Fibroblast of villous mesenchyme (primary cell): ENCODE data around the gene SLC6A1. TPM values are rescaled to one million over a fixed set of nuclear protein-coding genes. Genes with fewer than 3 reads are reported as not detected.
A peak's percentile ranks its signal among the peaks of the same experiment; 100 is the strongest.
"Not testable (repeated sequence)": the region's sequence is repeated elsewhere in the genome, so short reads cannot be mapped to it uniquely, and the experiment has no call there.

Source experiments
- DNase-seq: peaks from one replicate; pipeline ENCODE4 v3.0.0-alpha.2; 2010; ENCODE audit warnings: low read depth
- H3K4me3 ChIP-seq: 2 replicates; pipeline ENCODE4 v1.5.1; 2011; ENCODE audit warnings: low read depth, mild to moderate bottlenecking, low read length
- total RNA-seq: library from RNA; depleted of rRNA; stranded (reverse); fragments of >200 nt; gene quantifications from 2 replicates; pipeline ENCODE4 v1.2.3, GENCODE V29; 2012
- TF ChIP-seq, protein P1 (sequence below): IDR thresholded peaks from 2 replicates; pipeline ENCODE4 v1.5.1; 2012; ENCODE audit warnings: low read depth, mild to moderate bottlenecking, low read length; ENCODE audit not compliant: insufficient read depth

The SLC6A1 gene
- total RNA-seq, 1 donor = not detected

DNA sequence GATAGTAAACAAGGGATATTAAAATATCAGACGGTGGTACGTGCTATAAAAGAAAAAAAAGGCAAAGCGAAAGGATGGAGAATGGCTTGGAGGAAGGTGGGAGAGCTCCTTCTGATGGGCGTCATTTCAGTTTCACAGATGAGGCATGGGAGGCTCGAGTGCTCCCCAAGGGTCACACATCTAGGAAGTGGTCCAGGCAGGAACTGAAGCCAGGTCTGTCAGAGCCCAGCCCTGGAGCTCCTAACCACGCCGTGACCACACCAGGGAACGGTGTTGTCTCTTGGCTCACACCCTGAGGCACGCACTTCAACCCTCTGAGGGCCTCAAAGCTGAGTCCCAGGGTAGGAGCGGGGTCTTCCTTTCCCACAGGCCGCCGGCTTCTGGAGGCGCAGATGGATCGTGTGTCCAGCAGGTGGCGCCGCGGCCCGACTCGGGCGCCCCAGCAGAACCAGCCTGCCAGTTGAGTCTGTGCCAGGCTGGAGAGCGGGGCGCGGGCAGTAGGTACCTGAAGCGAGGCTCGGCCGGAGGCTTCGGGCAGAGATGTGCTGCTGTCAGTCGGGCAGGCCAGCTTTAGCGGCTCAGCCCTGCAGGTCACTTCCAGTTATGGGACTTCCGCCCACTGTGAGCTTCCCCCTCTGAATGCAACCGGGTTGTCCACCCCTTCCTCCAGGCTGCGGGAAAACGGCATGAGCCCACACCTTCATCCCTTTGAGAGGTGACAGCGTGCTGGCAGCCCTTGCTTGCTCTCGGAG, 68.1 kb downstream of the SLC6A1 start:
- TF ChIP-seq, protein P1, sequence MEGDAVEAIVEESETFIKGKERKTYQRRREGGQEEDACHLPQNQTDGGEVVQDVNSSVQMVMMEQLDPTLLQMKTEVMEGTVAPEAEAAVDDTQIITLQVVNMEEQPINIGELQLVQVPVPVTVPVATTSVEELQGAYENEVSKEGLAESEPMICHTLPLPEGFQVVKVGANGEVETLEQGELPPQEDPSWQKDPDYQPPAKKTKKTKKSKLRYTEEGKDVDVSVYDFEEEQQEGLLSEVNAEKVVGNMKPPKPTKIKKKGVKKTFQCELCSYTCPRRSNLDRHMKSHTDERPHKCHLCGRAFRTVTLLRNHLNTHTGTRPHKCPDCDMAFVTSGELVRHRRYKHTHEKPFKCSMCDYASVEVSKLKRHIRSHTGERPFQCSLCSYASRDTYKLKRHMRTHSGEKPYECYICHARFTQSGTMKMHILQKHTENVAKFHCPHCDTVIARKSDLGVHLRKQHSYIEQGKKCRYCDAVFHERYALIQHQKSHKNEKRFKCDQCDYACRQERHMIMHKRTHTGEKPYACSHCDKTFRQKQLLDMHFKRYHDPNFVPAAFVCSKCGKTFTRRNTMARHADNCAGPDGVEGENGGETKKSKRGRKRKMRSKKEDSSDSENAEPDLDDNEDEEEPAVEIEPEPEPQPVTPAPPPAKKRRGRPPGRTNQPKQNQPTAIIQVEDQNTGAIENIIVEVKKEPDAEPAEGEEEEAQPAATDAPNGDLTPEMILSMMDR = peak; percentile 86
- peak; percentile 51 for DNase-seq
- peak overlapping the region; percentile 37 for H3K4me3 ChIP-seq

DNA sequence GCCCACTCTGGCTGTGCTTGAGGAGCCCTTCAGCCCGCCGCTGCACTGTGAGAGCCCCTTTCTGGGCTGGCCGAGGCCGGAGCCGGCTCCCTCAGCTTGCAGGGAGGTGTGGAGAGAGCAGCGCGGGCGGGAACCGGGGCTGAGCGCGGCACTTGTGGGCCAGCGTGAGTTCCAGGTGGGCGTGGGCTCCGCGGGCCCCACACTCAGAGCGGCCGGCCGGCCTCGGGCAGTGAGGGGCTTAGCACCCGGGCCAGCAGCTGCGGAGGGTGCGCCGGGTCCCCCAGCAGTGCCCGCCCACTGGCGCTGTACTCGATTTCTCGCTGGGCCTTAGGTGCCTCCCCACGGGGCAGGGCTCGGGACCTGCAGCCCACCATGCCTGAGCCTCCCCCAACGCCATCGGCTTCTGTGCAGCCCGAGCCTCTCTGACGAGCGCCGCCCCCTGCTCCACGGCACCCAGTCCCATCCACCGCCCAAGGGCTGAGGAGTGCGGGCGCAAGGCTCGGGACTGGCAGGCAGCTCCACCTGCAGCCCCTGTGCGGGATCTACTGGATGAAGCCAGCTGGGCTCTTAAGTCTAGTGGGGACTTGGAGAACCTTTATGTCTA, 68.8 kb downstream of the SLC6A1 start:
- DNase-seq, H3K4me3 ChIP-seq: not testable (repeated sequence)

DNA sequence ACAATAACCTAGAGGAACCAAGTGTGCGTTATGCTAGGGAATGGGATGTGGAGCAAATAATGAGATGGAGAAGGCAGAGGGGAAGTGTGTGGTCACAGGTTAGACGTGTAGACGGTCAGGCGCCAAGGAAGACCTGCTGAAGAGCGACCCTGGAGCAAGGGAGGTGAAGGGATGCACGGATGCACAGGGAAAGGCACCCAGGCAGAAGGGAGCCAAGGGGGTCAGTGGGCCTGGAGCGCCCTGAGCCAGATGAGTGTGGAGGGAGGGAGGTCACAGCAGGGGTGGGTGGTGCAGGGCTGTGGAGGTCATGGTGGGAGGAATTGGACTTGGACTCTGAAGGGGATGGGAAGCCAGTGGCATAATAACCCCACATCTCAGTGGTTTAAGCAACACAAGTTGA, 70.2 kb downstream of the SLC6A1 start:
- TF ChIP-seq, protein P1 = no peak
- H3K4me3 ChIP-seq = no peak overlapping the region
- DNase-seq = no peak

DNA sequence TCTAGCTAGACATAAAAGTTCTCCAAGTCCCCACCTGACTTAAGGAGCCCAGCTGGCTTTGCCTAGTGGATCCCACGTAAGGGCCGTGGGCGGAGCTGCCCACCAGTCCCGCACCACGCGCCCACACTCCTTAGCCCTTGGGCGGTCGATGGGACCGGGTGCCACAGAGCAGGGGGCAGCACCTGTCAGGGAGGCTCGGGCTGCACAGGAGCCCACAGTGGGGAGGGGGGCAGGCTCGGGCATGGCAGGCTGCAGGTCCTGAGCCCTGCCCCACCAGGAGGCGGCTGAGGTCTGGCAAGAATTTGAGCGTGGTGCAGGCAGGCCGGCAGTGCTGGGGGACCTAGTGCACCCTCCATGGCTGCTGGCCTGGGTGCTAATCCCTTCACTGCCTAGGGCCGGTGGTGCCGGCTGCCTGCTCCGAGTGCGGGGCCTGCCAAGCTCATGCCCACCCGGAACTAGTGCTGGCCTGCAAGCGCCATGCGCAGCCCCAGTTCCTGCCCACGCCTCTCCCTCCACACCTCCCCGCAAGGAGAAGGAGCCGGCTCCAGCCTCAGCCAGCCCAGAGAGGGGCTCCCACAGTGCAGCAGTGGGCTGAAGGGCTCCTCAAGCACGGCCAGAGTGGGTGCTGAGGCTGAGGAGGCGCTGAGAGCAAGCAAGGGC, 78.7 kb downstream of the SLC6A1 start:
- DNase-seq = no peak
- TF ChIP-seq, protein P1 = no peak

DNA sequence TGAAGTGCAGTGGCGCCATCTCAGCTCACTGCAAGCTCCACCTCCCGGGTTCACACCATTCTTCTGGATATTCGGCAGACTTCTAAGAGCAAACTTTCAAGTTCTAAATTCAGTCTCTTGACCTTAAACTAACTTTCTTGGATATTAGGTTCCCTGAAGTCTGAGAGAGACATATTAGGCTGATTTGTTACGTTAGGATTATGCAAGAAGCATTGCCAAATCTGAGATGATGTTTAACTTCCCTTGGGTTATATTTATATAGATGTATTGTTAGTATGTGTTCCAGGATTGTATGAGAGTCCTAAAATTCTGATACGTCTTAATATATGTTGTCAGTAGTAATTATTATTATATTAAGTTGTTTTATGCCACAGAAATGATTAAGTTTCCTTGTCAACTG, 80.1 kb downstream of the SLC6A1 start:
- TF ChIP-seq, protein P1 = no peak
- no peak for DNase-seq
- no peak overlapping the region for H3K4me3 ChIP-seq

More for the DNA sequence above, 78.7 kb downstream of the SLC6A1 start:
- H3K4me3 ChIP-seq = no peak overlapping the region

DNA sequence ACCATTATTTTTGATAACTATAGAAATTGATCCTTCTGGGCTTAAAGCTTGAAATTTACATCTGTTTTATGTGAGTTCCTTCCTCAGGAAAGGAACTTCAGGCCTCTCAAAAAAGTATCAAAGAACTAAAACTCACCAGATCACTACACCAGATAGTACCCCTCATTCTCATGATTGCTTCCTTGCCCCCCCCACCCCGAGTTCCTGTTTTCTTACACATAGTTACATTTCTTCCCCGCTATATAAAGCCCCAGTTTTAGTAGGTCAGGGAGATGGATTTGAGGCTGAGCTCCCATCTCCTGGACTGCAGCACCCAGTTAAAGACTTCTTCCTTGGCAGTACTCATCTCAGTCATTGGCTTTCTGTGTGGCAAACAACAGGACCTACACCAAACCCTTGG, 81.5 kb downstream of the SLC6A1 start:
- H3K4me3 ChIP-seq = no peak overlapping the region
- TF ChIP-seq, protein P1 = no peak
- no peak for DNase-seq

DNA sequence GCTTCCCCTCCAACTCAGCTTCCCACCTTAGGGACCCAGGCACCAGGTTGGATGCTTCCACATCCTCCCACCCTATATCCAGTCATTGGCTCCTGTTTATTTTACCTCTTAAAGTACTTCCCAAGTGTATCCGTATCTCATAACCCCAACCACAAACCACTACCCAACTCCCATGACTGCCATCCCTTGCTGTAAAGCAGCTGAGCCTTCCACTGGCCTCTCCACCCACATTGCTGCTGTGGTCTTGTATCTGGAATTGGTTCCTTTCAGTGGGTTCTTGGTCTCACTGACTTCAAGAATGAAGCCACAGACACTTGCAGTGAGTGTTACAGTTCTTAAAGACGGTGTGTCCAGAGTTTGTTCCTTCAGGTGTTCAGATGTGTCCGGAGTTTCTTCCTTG, 81.9 kb downstream of the SLC6A1 start:
- no peak for DNase-seq
- TF ChIP-seq, protein P1 = no peak
- no peak overlapping the region for H3K4me3 ChIP-seq

DNA sequence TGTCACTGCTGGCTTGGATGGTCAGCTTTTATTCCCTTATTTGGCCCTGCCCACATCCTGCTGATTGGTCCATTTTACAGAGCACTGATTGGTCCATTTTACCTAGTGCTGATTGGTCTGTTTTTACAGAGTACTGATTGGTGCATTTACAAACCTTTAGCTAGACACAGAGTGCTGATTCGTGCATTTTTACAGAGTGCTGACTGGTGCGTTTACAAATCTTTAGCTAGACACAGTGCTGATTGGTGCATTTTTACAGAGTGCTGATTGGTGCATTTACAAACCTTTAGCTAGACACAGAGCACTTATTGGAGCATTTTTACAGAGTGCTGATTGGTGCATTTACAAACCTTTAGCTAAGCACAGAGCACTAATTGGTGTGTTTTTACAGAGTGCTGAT, 82.6 kb downstream of the SLC6A1 start:
- not testable (repeated sequence) for H3K4me3 ChIP-seq, DNase-seq
